ENCODE results near the gene FYN. TPM values are rescaled to one million over a fixed set of nuclear protein-coding genes. Genes with fewer than 3 reads are reported as not detected.
A peak's percentile ranks its signal among the peaks of the same experiment; 100 is the strongest.

The FYN gene
- total and polyA plus RNA-seq, 2 of the 13 experiments (the other 11 are each of a cell fraction or from before 2014, with no cell fraction given): 15.5 to 24.6 TPM

- no peak for TF ChIP-seq NAIF1 (CRISPR knock-in tag; IDR thresholded peaks at IDR 0.05; ENCODE audit: borderline replicate concordance)
- no peak for TF ChIP-seq IRF2 (CRISPR knock-in tag; IDR thresholded peaks at IDR 0.05)
- no peak for TF ChIP-seq ARHGAP35 (CRISPR knock-in tag; IDR thresholded peaks at IDR 0.05; ENCODE audit: borderline replicate concordance)
- no peak for TF ChIP-seq ZIK1 (CRISPR knock-in tag; IDR thresholded peaks at IDR 0.05; ENCODE audit: borderline replicate concordance, low read depth)
- Histone ChIP-seq H2AFZ (ENCODE audit: low read length) (no peak overlapping the region), H3K27ac (ENCODE audit: extremely low read length, insufficient read depth, low read length) (no peak overlapping the region), H3K4me2 (ENCODE audit: low read depth, low read length) (peak overlapping the region; percentile 16; the same call in 1 of the 2 replicates), H3K4me3 (replicated peaks in 1 of 3; ENCODE audit: insufficient read depth in 1 of 3, low read depth in 2 of 3, low read length in 3 of 3) (no peak overlapping the region), H3K9ac (ENCODE audit: insufficient read depth, low read depth, low read length) (no peak overlapping the region), H3K9me3 (ENCODE audit: low read length) (no peaks in the 10 kb centered on the region), H3K27me3 (ENCODE audit: control insufficient read depth in 1 of 2, insufficient read depth in 2 of 2, low read length in 2 of 2) (no peaks in the 10 kb centered on the region), H3K4me1 (ENCODE audit: insufficient read depth, low read length) (no peaks in the 10 kb centered on the region), H3K36me3 (replicated peaks in 1 of 2; ENCODE audit: control insufficient read depth in 1 of 2, insufficient read depth in 2 of 2, low read length in 2 of 2) (no peaks in the 10 kb centered on the region; a peak in 1 of 5 replicates), H3K79me2 (ENCODE audit: insufficient read depth, low read length) (no peaks in the 10 kb centered on the region), H4K20me1 (ENCODE audit: insufficient read depth, low read length) (no peaks in the 10 kb centered on the region)
- in situ Hi-C loops (cut with HindIII; ENCODE audit: extremely low pct_ligation_motif_present, low pct_unique_long_range_greater_than_20kb) (loop anchor here (25.0 kb wide), 1 partner anchor 452 kb away; no protein-coding TSS in a partner anchor), intact Hi-C loops (cut with micrococcal nuclease; ENCODE audit: unreplicated experiment) (loop anchor here (1.0 kb wide), 4 partner anchors 287 to 453 kb away; no protein-coding TSS in a partner anchor)
- POLR2A ChIA-PET: no interaction called here
- no TSS peak for BruUV-seq (replicated peaks)
- CTCF ChIA-PET (ENCODE audit: low intra/inter-chr PET ratio, low total read pairs): interaction anchor here (1.1 to 2.8 kb wide), 5 partner anchors 287 to 453 kb away, joined by 3 to 42 read pairs (median 17); no protein-coding TSS in a partner anchor
- no peak for FAIRE-seq
- no peak for ATAC-seq
- DNase-seq (ENCODE audit: low spot score): no peak
- 87% methylated on average over 2 of the region's 2 CpGs for WGBS (ENCODE audit: low lambda C conversion rate)
These were observed 162.8 kb downstream of the FYN start for GRCh38 chr6:111710439-111710838.

DNA sequence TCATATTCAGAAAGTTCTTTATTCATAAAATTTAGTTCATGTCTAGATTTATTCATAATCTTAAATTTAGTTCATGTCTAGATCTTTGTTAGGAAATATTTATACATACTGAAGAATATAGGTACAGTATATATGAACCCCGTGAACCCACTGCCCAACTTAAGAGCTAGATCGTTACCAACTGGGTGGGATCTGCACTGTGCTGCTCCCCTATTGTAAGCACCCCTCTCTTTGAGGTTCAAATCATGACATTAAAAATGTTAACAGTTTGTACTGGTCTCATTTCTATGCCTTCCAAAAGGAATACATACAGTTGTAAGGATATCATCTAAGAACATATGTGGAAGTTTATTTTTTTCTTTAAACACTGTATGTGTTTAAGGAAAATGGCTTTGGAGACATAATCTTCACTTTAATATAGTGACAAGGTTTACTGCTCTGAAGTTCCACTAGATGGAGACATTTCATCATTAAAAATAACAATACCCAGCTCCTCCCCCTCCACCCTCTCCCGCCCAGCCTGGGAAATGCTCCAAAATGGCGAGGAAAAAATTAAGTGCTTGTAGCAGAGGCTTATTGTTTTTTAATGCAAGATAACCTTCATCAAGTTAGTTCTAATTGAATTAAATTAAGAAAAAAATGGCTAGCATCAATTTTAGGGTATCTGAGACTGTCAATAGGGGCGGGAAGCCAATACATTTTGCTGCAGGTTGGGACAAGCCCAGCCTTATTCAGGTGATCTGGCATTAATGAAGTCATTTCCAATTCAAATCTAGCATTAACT lies 163.4 kb downstream of the FYN start:
- ChIA-PET CTCF (ENCODE audit: low intra/inter-chr PET ratio, low total read pairs) (interaction anchor here (0.9 to 2.8 kb wide), 6 partner anchors 287 to 454 kb away, joined by 3 to 42 read pairs (median 15); no protein-coding TSS in a partner anchor), POLR2A (no interaction called here)
- Histone ChIP-seq H3K27me3 (ENCODE audit: control insufficient read depth in 1 of 2, insufficient read depth in 2 of 2, low read length in 2 of 2) (no peaks in the 10 kb centered on the region), H4K20me1 (ENCODE audit: insufficient read depth, low read length) (no peaks in the 10 kb centered on the region), H3K27ac (ENCODE audit: extremely low read length, insufficient read depth, low read length) (no peak overlapping the region), H3K4me1 (ENCODE audit: insufficient read depth, low read length) (no peaks in the 10 kb centered on the region), H3K9ac (ENCODE audit: insufficient read depth, low read depth, low read length) (no peak overlapping the region), H3K4me3 (replicated peaks in 1 of 3; ENCODE audit: insufficient read depth in 1 of 3, low read depth in 2 of 3, low read length in 3 of 3) (no peak overlapping the region), H2AFZ (ENCODE audit: low read length) (no peak overlapping the region), H3K79me2 (ENCODE audit: insufficient read depth, low read length) (no peaks in the 10 kb centered on the region), H3K36me3 (replicated peaks in 1 of 2; ENCODE audit: control insufficient read depth in 1 of 2, insufficient read depth in 2 of 2, low read length in 2 of 2) (no peaks in the 10 kb centered on the region), H3K4me2 (ENCODE audit: low read depth, low read length) (peak overlapping the region; percentile 16), H3K9me3 (ENCODE audit: low read length) (no peaks in the 10 kb centered on the region)
- DNase-seq (ENCODE audit: low spot score) (peak; percentile 68), ATAC-seq (peak; percentile 97), FAIRE-seq (peak; percentile 97)
- in situ Hi-C loops (cut with HindIII; ENCODE audit: extremely low pct_ligation_motif_present, low pct_unique_long_range_greater_than_20kb) (loop anchor here (5.0 to 25.0 kb wide), 2 partner anchors 287 to 452 kb away; no protein-coding TSS in a partner anchor), intact Hi-C loops (cut with micrococcal nuclease; ENCODE audit: unreplicated experiment) (loop anchor here (1.0 kb wide), 4 partner anchors 287 to 453 kb away; no protein-coding TSS in a partner anchor)
- no TSS peak for BruUV-seq (replicated peaks)
- 27% methylated on average over 5 of the region's 5 CpGs for WGBS (ENCODE audit: low lambda C conversion rate)
- TF ChIP-seq WIZ (CRISPR knock-in tag; IDR thresholded peaks at IDR 0.05): no peak
- TF ChIP-seq ZNF841 (CRISPR knock-in tag; IDR thresholded peaks at IDR 0.05; ENCODE audit: borderline replicate concordance): no peak
- no peak for TF ChIP-seq ZSCAN25 (CRISPR knock-in tag; IDR thresholded peaks at IDR 0.05)
- TF ChIP-seq, protein P1, sequence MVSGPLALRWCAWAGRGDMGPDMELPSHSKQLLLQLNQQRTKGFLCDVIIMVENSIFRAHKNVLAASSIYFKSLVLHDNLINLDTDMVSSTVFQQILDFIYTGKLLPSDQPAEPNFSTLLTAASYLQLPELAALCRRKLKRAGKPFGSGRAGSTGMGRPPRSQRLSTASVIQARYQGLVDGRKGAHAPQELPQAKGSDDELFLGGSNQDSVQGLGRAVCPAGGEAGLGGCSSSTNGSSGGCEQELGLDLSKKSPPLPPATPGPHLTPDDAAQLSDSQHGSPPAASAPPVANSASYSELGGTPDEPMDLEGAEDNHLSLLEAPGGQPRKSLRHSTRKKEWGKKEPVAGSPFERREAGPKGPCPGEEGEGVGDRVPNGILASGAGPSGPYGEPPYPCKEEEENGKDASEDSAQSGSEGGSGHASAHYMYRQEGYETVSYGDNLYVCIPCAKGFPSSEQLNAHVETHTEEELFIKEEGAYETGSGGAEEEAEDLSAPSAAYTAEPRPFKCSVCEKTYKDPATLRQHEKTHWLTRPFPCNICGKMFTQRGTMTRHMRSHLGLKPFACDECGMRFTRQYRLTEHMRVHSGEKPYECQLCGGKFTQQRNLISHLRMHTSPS (CRISPR knock-in tag; IDR thresholded peaks at IDR 0.05; ENCODE audit: low read depth): no peak
- TF ChIP-seq ZNF382 (CRISPR knock-in tag; IDR thresholded peaks at IDR 0.05; ENCODE audit: borderline replicate concordance): no peak
- TF ChIP-seq ARID2 (CRISPR knock-in tag; IDR thresholded peaks at IDR 0.05; ENCODE audit: borderline replicate concordance): no peak
- TF ChIP-seq TSC22D2 (CRISPR knock-in tag; IDR thresholded peaks at IDR 0.05; ENCODE audit: borderline replicate concordance): no peak
- TF ChIP-seq ZNF850 (CRISPR knock-in tag; conservative IDR thresholded peaks at IDR 0.05): no peak
- TF ChIP-seq RBFOX2 (IDR thresholded peaks at IDR 0.05; ENCODE audit: low read depth, low read length): no peak
- TF ChIP-seq FOXK1 (CRISPR knock-in tag; IDR thresholded peaks at IDR 0.05; ENCODE audit: borderline replicate concordance, low read depth): 0 out of 2 replicates have a peak, but pooled peaks have one; percentile 11
- 0 out of 2 replicates have a peak, but pooled peaks have one; percentile 49 for TF ChIP-seq DNMT3B (CRISPR knock-in tag; conservative IDR thresholded peaks at IDR 0.05)

All from HepG2 (cell line).